Measurements from ENCODE around the gene LAMA2.
"Not testable (repeated sequence)": the region's sequence is repeated elsewhere in the genome, so short reads cannot be mapped to it uniquely, and the experiment has no call there.

Gene LAMA2

GRCh38 chr6:129073051-129073450, 190.1 kb downstream of the LAMA2 start:
- no peak for DNase-seq (ENCODE audit: low spot score)

GRCh38 chr6:129073691-129074395, 190.9 kb downstream of the LAMA2 start:
- no peak for DNase-seq (ENCODE audit: low spot score)

GRCh38 chr6:129084406-129084805, 201.5 kb downstream of the LAMA2 start:
- no peak for DNase-seq (ENCODE audit: low spot score)

GRCh38 chr6:129088481-129088880, 205.5 kb downstream of the LAMA2 start:
- not testable (repeated sequence) for DNase-seq (ENCODE audit: low spot score)

GRCh38 chr6:129089357-129089756, 206.4 kb downstream of the LAMA2 start:
- no peak for DNase-seq (ENCODE audit: low spot score)

- no peak for DNase-seq (ENCODE audit: low spot score)
Measured at GRCh38 chr6:129094147-129094546, 211.2 kb downstream of the LAMA2 start.

GRCh38 chr6:129096651-129097290, 213.8 kb downstream of the LAMA2 start:
- DNase-seq (ENCODE audit: low spot score) = no peak

GRCh38 chr6:129098061-129098553, 215.2 kb downstream of the LAMA2 start:
- no peak for DNase-seq (ENCODE audit: low spot score)

- DNase-seq (ENCODE audit: low spot score) = no peak
Measured at GRCh38 chr6:129099696-129100095, 216.8 kb downstream of the LAMA2 start.

GRCh38 chr6:129100164-129100563, 217.2 kb downstream of the LAMA2 start:
- no peak for DNase-seq (ENCODE audit: low spot score)

- no peak for DNase-seq (ENCODE audit: low spot score)
Measured at GRCh38 chr6:129102741-129103140, 219.8 kb downstream of the LAMA2 start.

- no peak for DNase-seq (ENCODE audit: low spot score)
Measured at GRCh38 chr6:129104131-129104530, 221.2 kb downstream of the LAMA2 start.

GRCh38 chr6:129104560-129104959, 221.6 kb downstream of the LAMA2 start:
- DNase-seq (ENCODE audit: low spot score) = no peak

- no peak for DNase-seq (ENCODE audit: low spot score)
Measured at GRCh38 chr6:129105035-129105434, 222.1 kb downstream of the LAMA2 start.

- no peak for DNase-seq (ENCODE audit: low spot score)
Measured at GRCh38 chr6:129105793-129106192, 222.9 kb downstream of the LAMA2 start.

- no peak for DNase-seq (ENCODE audit: low spot score)
Measured at GRCh38 chr6:129108337-129108736, 225.4 kb downstream of the LAMA2 start.

- no peak for DNase-seq (ENCODE audit: low spot score)
Measured at GRCh38 chr6:129110690-129111343, 227.9 kb downstream of the LAMA2 start.

GRCh38 chr6:129111346-129111745, 228.4 kb downstream of the LAMA2 start:
- no peak for DNase-seq (ENCODE audit: low spot score)

- DNase-seq (ENCODE audit: low spot score) = no peak
Measured at GRCh38 chr6:129111853-129112252, 228.9 kb downstream of the LAMA2 start.

- no peak for DNase-seq (ENCODE audit: low spot score)
Measured at GRCh38 chr6:129112591-129112990, 229.7 kb downstream of the LAMA2 start.

- no peak for DNase-seq (ENCODE audit: low spot score)
Measured at GRCh38 chr6:129113637-129114036, 230.7 kb downstream of the LAMA2 start.

GRCh38 chr6:129114636-129115391, 231.9 kb downstream of the LAMA2 start:
- no peak for DNase-seq (ENCODE audit: low spot score)
